ENCODE results near the gene RAB8A.

DNA sequence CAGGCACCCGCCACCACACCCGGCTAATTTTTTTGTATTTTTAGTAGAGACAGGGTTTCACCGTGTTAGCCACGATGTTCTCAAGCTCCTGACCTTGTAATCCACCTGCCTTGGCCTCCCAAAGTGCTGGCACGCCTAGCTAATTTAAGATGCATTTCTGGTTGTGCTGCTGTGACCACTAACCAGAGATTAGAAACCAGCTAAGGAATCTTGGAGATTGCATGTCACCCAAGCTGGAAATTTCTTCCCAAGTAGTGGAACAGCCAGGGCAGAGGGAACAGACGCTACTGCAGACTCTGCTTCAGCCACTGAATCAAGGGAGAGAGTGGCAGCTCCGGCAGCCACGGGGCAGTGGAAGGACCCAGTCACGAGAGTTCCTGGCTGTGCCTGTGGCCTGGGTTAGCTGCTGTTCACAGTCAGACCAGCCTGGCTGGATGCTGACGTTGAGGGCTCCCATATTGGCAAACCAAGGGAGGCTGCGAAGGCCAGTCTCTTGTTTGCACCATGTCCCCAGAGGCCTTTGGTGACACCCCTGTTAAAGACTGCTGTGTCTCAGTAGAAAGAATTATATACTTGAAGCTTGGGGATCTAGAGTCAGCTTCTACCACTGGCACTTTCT lies 27.5 kb upstream of the RAB8A start:
- TF ChIP-seq, protein P1, sequence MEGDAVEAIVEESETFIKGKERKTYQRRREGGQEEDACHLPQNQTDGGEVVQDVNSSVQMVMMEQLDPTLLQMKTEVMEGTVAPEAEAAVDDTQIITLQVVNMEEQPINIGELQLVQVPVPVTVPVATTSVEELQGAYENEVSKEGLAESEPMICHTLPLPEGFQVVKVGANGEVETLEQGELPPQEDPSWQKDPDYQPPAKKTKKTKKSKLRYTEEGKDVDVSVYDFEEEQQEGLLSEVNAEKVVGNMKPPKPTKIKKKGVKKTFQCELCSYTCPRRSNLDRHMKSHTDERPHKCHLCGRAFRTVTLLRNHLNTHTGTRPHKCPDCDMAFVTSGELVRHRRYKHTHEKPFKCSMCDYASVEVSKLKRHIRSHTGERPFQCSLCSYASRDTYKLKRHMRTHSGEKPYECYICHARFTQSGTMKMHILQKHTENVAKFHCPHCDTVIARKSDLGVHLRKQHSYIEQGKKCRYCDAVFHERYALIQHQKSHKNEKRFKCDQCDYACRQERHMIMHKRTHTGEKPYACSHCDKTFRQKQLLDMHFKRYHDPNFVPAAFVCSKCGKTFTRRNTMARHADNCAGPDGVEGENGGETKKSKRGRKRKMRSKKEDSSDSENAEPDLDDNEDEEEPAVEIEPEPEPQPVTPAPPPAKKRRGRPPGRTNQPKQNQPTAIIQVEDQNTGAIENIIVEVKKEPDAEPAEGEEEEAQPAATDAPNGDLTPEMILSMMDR (IDR thresholded peaks at IDR 0.05): no peak
- no peak for TF ChIP-seq POLR2A (IDR thresholded peaks at IDR 0.05)

Data from thyroid gland (tissue), 4 donors.